Effector memory CD4-positive, alpha-beta T cell (primary cell): ENCODE data around the gene DNAJB4.

Source experiments
- DNase-seq, 3 donors: peaks; one replicate each; pipeline ENCODE4 v3.0.0-alpha.2; 2020
- H3K27ac ChIP-seq: 2 replicates; pipeline ENCODE4 v1.7.0; 2013; ENCODE audit warnings: mild to moderate bottlenecking, low read length, moderate library complexity; ENCODE audit not compliant: insufficient read depth, poor library complexity, severe bottlenecking
- H3K27me3 ChIP-seq: replicated peaks from 2 replicates; pipeline ENCODE4 v1.7.0; 2013; ENCODE audit warnings: mild to moderate bottlenecking, low read length; ENCODE audit not compliant: insufficient read depth, control insufficient read depth, poor library complexity, severe bottlenecking
- H3K36me3 ChIP-seq: 2 replicates; pipeline ENCODE4 v1.7.0; 2013; ENCODE audit warnings: mild to moderate bottlenecking, low read length, moderate library complexity; ENCODE audit not compliant: control insufficient read depth, insufficient read depth
- H3K4me1 ChIP-seq: 2 replicates; pipeline ENCODE4 v1.7.0; 2013; ENCODE audit warnings: low read length, mild to moderate bottlenecking; ENCODE audit not compliant: control insufficient read depth, insufficient read depth, poor library complexity, severe bottlenecking
- H3K4me3 ChIP-seq: 2 replicates; pipeline ENCODE4 v1.7.0; 2013; ENCODE audit warnings: low read length, low read depth, mild to moderate bottlenecking; ENCODE audit not compliant: insufficient read depth, poor library complexity, severe bottlenecking
- H3K9me3 ChIP-seq: 2 replicates; pipeline ENCODE4 v1.7.0; 2013; ENCODE audit warnings: mild to moderate bottlenecking, low read length, moderate library complexity; ENCODE audit not compliant: control insufficient read depth
- total RNA-seq, 3 donors: gene quantifications; one replicate each; lab custom pipeline; 2026; lab: John Stamatoyannopoulos, UW

DNAJB4 gene
- 17.6 to 47.3 (median 31.9) reads per million in 3 donors for total RNA-seq

DNA sequence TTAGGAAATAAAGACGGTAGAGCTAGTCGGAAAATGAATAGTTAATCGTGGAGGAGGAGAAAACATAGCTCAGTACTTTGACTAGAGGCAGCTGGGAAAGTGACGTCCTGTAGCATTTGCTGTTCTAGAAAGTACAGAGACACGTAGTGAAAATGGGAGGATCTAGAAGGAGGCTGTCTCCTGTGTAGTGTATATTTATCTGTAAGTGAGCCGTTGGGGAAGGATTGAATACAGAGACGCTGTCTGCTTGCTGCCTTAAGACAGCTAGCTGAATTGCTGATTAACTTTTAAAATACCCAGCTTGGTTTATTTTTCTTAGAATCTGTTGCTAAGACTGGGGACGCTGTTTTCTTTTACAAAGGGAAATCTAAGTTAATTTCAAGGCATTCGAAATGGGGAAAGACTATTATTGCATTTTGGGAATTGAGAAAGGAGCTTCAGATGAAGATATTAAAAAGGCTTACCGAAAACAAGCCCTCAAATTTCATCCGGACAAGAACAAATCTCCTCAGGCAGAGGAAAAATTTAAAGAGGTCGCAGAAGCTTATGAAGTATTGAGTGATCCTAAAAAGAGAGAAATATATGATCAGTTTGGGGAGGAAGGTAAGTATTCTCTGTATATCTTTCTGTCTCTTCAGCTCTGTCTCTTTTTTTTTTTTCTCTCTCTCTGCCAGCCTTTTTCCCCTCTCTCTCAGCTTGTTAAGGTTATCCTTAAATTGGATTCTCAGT, at the start of gene DNAJB4:
TSS of gene DNAJB4 (plus strand) at position 221 of the 729 bp plus-strand sequence. CDS start at position 393, 172 bp downstream.
- no peaks in the 10 kb centered on the region for H3K9me3 ChIP-seq
- peak within 1 kb of the TSS; percentile 68 for H3K4me3 ChIP-seq
- H3K27ac ChIP-seq = peak within 1 kb of the TSS; percentile 93
- no peaks in the 10 kb centered on the region for H3K36me3 ChIP-seq
- no peaks in the 10 kb centered on the region for H3K4me1 ChIP-seq
- peak; percentile 40 to 68 (median 47) for DNase-seq
- no peaks in the 10 kb centered on the region for H3K27me3 ChIP-seq

GRCh38 chr1:77955709-77956108, 49.0 kb upstream of the DNAJB4 start:
- H3K36me3 ChIP-seq = peaks cover 89% of the 10 kb centered on the region
- DNase-seq = no peak
- H3K9me3 ChIP-seq = no peaks in the 10 kb centered on the region
- H3K27ac ChIP-seq = no peak overlapping the region
- H3K27me3 ChIP-seq = no peaks in the 10 kb centered on the region
- no peaks in the 10 kb centered on the region for H3K4me1 ChIP-seq
- no peak overlapping the region for H3K4me3 ChIP-seq

DNA sequence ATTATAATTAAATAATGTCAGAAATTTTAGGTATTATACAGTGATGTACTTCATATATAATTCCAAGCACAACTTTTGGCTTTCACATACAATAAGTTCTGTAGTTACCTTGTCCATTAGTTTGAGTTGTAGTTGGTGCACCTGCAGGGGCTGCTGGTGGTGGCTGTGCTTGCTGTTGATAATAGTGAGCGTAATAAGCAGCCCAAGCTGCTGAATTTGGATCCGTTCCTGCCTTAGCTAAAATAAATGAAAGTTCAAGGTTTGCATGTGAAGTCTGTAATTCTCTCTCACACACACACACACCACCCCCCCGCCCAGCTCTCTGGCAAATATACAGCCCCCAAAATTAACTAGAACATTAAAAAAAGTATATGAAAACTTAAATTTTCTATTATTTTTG, 48.3 kb upstream of the DNAJB4 start:
- Histone ChIP-seq H3K27ac (no peak overlapping the region), H3K36me3 (peaks cover 94% of the 10 kb centered on the region), H3K4me3 (no peak overlapping the region), H3K27me3 (no peaks in the 10 kb centered on the region), H3K9me3 (no peaks in the 10 kb centered on the region), H3K4me1 (no peaks in the 10 kb centered on the region)
- DNase-seq = no peak

DNA sequence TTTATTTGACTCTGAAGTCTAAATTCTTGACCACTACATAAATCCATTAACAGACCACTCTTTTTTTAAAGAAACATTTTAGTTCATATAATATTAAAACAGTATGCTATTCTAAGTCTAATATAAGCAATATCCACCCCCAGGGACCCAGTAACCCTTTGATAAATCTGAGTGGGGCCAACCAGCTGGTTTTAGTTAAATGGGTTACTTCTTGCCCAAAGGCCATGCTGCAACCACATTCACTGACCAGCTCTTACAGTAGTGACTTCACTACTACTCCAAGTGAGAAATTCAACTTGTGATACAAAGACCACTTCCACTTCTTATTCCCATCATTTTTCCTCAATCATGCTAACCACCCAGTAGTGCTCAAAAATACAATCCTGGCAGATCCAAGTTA, 46.3 kb upstream of the DNAJB4 start:
- Histone ChIP-seq H3K4me1 (no peaks in the 10 kb centered on the region), H3K9me3 (no peaks in the 10 kb centered on the region), H3K4me3 (no peak overlapping the region), H3K27me3 (no peaks in the 10 kb centered on the region), H3K27ac (no peak overlapping the region), H3K36me3 (peaks cover 96% of the 10 kb centered on the region)
- no peak for DNase-seq

GRCh38 chr1:77958850-77959249, 45.9 kb upstream of the DNAJB4 start:
- no peak for DNase-seq
- Histone ChIP-seq H3K4me3 (no peak overlapping the region), H3K27ac (no peak overlapping the region)

GRCh38 chr1:77961392-77961791, 43.3 kb upstream of the DNAJB4 start:
- Histone ChIP-seq H3K27me3 (no peaks in the 10 kb centered on the region), H3K4me3 (no peak overlapping the region), H3K27ac (no peak overlapping the region), H3K9me3 (no peaks in the 10 kb centered on the region), H3K36me3 (peaks cover 97% of the 10 kb centered on the region), H3K4me1 (no peaks in the 10 kb centered on the region)
- no peak for DNase-seq

More at GRCh38 chr1:77958850-77959249, 45.9 kb upstream of the DNAJB4 start:
- Histone ChIP-seq H3K27me3 (no peaks in the 10 kb centered on the region), H3K9me3 (no peaks in the 10 kb centered on the region), H3K36me3 (peaks cover 97% of the 10 kb centered on the region), H3K4me1 (no peaks in the 10 kb centered on the region)

DNA sequence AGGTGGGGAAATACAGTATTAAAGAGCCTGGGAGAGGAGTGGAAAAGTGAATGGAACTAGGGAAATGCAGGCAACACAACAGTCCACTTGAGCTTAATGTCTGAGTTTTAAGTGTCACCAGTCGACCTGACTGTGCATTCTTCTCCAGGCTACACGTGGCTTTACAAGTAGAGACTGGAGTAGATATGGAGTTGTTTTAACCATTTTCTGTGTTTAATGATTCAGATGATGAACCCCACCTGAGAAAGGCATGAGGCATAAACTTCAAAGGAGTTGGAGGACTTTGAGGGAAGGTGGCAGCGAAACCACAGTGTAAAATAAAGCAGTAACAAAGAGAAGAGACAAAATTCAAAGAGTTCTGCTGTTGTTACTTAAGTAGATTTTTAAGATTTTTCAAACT, 38.4 kb upstream of the DNAJB4 start:
- peaks cover 5% of the 10 kb centered on the region for H3K4me1 ChIP-seq
- no peak overlapping the region for H3K27ac ChIP-seq
- no peaks in the 10 kb centered on the region for H3K9me3 ChIP-seq
- H3K27me3 ChIP-seq = no peaks in the 10 kb centered on the region
- peaks cover 88% of the 10 kb centered on the region for H3K36me3 ChIP-seq
- no peak overlapping the region for H3K4me3 ChIP-seq
- no peak for DNase-seq

DNA sequence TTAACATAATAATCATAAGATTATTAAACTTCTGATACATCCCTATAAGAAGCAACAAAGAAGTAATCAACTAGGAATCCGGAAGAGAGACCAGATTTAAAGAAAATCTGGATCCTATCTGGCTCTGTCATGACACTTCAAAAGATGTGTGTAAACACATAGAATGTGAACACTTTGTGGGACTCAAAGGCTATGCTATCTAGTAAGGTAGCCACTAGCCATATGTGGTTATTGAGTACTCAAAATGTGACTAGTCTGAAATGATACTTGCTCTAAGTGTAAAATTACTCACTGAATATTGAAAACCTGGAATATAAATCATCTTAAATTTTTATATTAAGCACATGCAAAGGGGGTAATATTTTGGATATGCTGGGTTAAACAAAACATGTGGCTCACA, 34.5 kb upstream of the DNAJB4 start:
- Histone ChIP-seq H3K36me3 (peaks cover 57% of the 10 kb centered on the region), H3K27me3 (no peaks in the 10 kb centered on the region), H3K4me1 (peaks cover 12% of the 10 kb centered on the region), H3K4me3 (no peak overlapping the region), H3K27ac (no peak overlapping the region), H3K9me3 (no peaks in the 10 kb centered on the region)
- DNase-seq = no peak

DNA sequence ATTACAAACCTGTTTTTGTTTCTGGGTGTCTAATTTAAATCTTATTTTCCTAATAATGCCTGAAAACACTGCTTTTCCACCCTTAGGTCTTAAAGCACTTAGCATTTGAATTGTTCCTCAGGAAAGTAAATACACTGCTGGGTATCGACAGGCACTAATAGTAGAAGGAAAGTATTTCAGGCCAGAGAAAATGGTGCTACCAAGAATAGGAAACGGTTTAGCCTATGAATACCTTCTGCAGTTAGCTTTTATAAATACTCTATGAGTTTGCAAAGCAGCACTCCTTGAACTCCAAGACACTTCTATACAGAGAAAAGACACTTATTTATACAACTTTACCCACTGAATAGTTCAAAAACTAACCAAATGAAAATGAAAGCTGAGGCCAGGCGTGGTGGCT, 32.7 kb upstream of the DNAJB4 start:
- Histone ChIP-seq H3K27me3 (no peaks in the 10 kb centered on the region), H3K4me3 (no peak overlapping the region), H3K4me1 (peaks cover 30% of the 10 kb centered on the region), H3K27ac (no peak overlapping the region), H3K9me3 (no peaks in the 10 kb centered on the region), H3K36me3 (peaks cover 39% of the 10 kb centered on the region)
- no peak for DNase-seq

GRCh38 chr1:77975386-77975785, 29.4 kb upstream of the DNAJB4 start:
- peaks cover 8% of the 10 kb centered on the region for H3K36me3 ChIP-seq

More at GRCh38 chr1:77975386-77975785, 29.4 kb upstream of the DNAJB4 start:
- Histone ChIP-seq H3K27ac (peak overlapping the region; percentile 99), H3K27me3 (no peaks in the 10 kb centered on the region), H3K4me1 (peaks cover 34% of the 10 kb centered on the region), H3K9me3 (no peaks in the 10 kb centered on the region), H3K4me3 (peak overlapping the region; percentile 75)
- no peak for DNase-seq
